Testis (tissue), 3 donors: Measurements from ENCODE around the gene FBLN2. TPM values are rescaled to one million over a fixed set of nuclear protein-coding genes. Genes with fewer than 3 reads are reported as not detected.

ENCODE experiments used
- DNase-seq: peaks from one replicate; pipeline ENCODE4 v3.0.0-alpha.2; 2019
- H3K27ac ChIP-seq, 2 donors: fragments of 200-600 bp; sonication (generic); one replicate each; pipeline ENCODE4 v1.5.1; 2019
- H3K27me3 ChIP-seq: fragments of 200-600 bp; sonication (generic); one replicate; pipeline ENCODE4 v1.5.1; 2019
- H3K36me3 ChIP-seq: fragments of 200-600 bp; sonication (generic); one replicate; pipeline ENCODE4 v1.5.1; 2017; ENCODE audit warnings: low read depth; ENCODE audit errors: missing control alignments
- H3K4me1 ChIP-seq: fragments of 200-600 bp; sonication (generic); one replicate; pipeline ENCODE4 v1.5.1; 2019
- H3K4me3 ChIP-seq, 2 donors: fragments of 200-600 bp; sonication (generic); one replicate each; pipeline ENCODE4 v1.5.1; 2017 to 2019
- H3K9me3 ChIP-seq: fragments of 200-600 bp; sonication (generic); one replicate; pipeline ENCODE4 v1.5.1; 2017
- POLR2A ChIP-seq: fragments of 450-650 bp; IDR thresholded peaks from one replicate; pipeline ENCODE4 v1.6.1; 2017; ENCODE audit warnings: antibody characterized with exemption, mild to moderate bottlenecking, moderate library complexity
- WGBS, 2 donors: methylation state at CpG; one replicate each; pipeline ENCODE4 v1.1.5; 2018; 5-methylcytosine and 5-hydroxymethylcytosine counted together
- intact Hi-C: fragments of 100-400 bp; cut with DNase I; formaldehyde crosslinking; loops from one replicate; pipeline ENCODE4 v1.15.1; 2023; ENCODE audit warnings: low total_unique reads
- polyA plus RNA-seq: library from polyadenylated mRNA; stranded (reverse); fragments of 350-450 nt; fragmentation: Illumina TruSeq; extraction: RNeasy Lipid Tissue Mini Kit (QIAGEN cat#74804); gene quantifications from one replicate; pipeline ENCODE4 v1.2.3, GENCODE V29; 2014; ENCODE audit warnings: low read depth, low replicate concordance; ENCODE audit not compliant: insufficient read depth
- total RNA-seq, 2 donors: library from RNA; depleted of rRNA; stranded (reverse); fragments of >200 nt; gene quantifications; one replicate each; pipeline ENCODE4 v1.2.3, GENCODE V29; 2016
- TF ChIP-seq, protein P1 (sequence below), 3 experiments: fragments of 450-650 bp in 2 of 3; fragments of 200-600 bp in 1 of 3; sonication (generic) in 1 of 3; IDR thresholded peaks; one replicate each; pipeline ENCODE4 v1.5.1; 2016 to 2019; ENCODE audit warnings: antibody characterized with exemption in 3 of 3, mild to moderate bottlenecking in 2 of 3, moderate library complexity in 1 of 3

The FBLN2 gene
- total and polyA plus RNA-seq, 3 donors from 2014 or later = 172 to 334 (median 248) TPM

DNA sequence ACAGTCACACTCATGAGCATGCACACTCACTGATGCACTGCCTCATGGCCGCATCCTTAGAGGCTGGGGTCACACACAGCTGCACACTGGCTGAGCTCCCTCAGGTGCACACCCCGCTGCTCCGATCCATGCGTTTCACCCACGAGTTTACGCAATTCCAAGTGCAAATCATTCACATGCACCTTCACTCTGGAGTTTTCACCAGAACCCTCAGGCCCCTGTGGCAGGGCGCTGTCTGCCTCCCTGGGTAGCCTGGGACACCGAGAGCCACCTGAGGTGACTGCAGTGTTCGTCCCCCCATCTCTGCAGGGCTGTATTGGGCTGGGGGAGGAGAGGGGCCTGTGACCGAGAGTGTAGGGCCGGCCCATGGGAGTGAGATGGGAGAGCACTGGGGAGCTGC, 134.8 kb downstream of the FBLN2 start:
- no peaks in the 10 kb centered on the region for H3K36me3 ChIP-seq
- no peaks in the 10 kb centered on the region for H3K4me1 ChIP-seq
- 92 to 95% methylated on average over 11 of the region's 11 CpGs for WGBS, 2 donors
- intact Hi-C loops = no loop called here
- H3K4me3 ChIP-seq = no peak overlapping the region
- no peak overlapping the region for H3K27ac ChIP-seq
- no peaks in the 10 kb centered on the region for H3K9me3 ChIP-seq
- H3K27me3 ChIP-seq = no peaks in the 10 kb centered on the region
- no peak for TF ChIP-seq POLR2A
- TF ChIP-seq, protein P1, sequence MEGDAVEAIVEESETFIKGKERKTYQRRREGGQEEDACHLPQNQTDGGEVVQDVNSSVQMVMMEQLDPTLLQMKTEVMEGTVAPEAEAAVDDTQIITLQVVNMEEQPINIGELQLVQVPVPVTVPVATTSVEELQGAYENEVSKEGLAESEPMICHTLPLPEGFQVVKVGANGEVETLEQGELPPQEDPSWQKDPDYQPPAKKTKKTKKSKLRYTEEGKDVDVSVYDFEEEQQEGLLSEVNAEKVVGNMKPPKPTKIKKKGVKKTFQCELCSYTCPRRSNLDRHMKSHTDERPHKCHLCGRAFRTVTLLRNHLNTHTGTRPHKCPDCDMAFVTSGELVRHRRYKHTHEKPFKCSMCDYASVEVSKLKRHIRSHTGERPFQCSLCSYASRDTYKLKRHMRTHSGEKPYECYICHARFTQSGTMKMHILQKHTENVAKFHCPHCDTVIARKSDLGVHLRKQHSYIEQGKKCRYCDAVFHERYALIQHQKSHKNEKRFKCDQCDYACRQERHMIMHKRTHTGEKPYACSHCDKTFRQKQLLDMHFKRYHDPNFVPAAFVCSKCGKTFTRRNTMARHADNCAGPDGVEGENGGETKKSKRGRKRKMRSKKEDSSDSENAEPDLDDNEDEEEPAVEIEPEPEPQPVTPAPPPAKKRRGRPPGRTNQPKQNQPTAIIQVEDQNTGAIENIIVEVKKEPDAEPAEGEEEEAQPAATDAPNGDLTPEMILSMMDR (IDR thresholded peaks at IDR 0.05) = no peak
- DNase-seq = no peak

DNA sequence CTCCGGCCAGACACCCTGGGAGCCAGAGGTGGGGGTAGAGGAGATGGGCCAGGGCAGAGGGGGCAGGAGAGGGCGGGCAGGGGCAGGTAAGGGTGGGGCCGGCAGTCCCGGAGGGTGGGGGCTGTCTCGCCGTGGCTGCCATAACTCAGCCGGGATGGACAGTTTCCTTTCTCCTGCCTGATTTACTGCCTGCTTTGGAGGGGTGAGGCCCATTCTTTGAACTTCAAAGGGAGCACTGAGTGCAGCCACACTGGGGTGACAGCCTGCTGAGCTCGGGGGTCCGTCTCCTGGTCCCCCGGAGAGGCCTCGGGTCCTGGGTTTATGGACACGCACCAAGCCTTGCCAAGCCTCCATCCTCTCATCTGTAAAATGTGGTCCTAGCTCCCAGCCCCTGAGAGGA, 135.4 kb downstream of the FBLN2 start:
- no peaks in the 10 kb centered on the region for H3K27me3 ChIP-seq
- TF ChIP-seq POLR2A = no peak
- H3K9me3 ChIP-seq = no peaks in the 10 kb centered on the region
- WGBS, 2 donors = 58 to 64% methylated on average over 10 to 12 of the region's 12 CpGs
- no peak overlapping the region for H3K4me3 ChIP-seq
- H3K4me1 ChIP-seq = no peaks in the 10 kb centered on the region
- intact Hi-C loops = no loop called here
- no peak for DNase-seq
- H3K36me3 ChIP-seq = no peaks in the 10 kb centered on the region
- H3K27ac ChIP-seq = no peak overlapping the region

DNA sequence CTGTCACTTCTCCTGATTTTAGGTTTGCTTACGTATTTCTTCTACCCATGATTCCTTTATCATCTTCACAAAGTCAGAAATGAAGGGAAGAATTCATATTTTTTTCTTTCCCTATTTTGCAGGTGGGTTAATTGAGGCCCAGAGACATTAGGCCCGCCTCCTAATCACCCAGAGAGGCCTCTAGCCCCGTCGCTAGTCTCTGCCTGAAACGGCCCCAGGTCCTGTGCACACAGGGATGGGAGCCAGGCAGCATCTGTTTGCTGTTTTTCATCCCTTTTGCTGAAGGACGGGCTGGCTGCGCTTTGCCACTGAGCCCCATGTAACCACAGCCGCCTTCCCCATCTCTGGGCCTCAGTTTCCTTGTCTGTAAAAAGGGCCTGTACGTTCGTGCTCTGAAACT, 135.9 kb downstream of the FBLN2 start:
- no peak overlapping the region for H3K4me3 ChIP-seq
- DNase-seq = no peak
- WGBS, 2 donors = 53 to 70% methylated on average over 10 of the region's 10 CpGs
- H3K27ac ChIP-seq = no peak overlapping the region
- H3K9me3 ChIP-seq = no peaks in the 10 kb centered on the region
- H3K27me3 ChIP-seq = no peaks in the 10 kb centered on the region
- H3K36me3 ChIP-seq = no peaks in the 10 kb centered on the region
- TF ChIP-seq, protein P1 (IDR thresholded peaks at IDR 0.05) = no peak
- TF ChIP-seq POLR2A = no peak
- H3K4me1 ChIP-seq = no peaks in the 10 kb centered on the region
- intact Hi-C loops = no loop called here

DNA sequence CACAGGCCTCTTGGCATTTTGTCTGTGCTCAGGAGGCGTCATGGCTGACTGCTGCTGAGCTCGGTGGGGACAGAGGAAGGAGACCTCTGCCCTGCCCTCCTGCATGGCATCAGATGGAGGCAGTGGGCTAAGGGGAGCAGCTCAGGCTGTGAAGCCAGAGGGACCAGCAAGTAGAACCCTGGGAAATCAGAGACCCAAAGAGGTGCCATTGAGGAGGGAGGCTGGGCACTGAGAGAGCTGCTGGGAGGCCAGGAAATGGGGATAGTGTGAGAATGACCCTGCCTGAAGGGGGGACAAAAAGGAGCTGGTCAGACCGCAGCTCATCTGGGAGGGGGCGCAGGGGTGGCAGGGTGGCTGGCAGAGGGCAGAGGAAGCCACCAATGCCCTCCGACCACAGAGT, 136.8 kb downstream of the FBLN2 start:
- TF ChIP-seq, protein P1 (IDR thresholded peaks at IDR 0.05) = no peak
- intact Hi-C loops = no loop called here
- Histone ChIP-seq H3K4me3 (no peak overlapping the region), H3K4me1 (no peaks in the 10 kb centered on the region), H3K36me3 (no peaks in the 10 kb centered on the region), H3K9me3 (no peaks in the 10 kb centered on the region), H3K27me3 (no peaks in the 10 kb centered on the region), H3K27ac (no peak overlapping the region)
- DNase-seq = no peak
- 80 to 94% methylated on average over 3 to 5 of the region's 5 CpGs for WGBS, 2 donors

- TF ChIP-seq, protein P1 (IDR thresholded peaks at IDR 0.05) = no peak
- no peak for TF ChIP-seq POLR2A
- Histone ChIP-seq H3K36me3 (no peaks in the 10 kb centered on the region), H3K27me3 (no peaks in the 10 kb centered on the region), H3K4me1 (no peaks in the 10 kb centered on the region), H3K4me3 (no peak overlapping the region), H3K27ac (no peak overlapping the region), H3K9me3 (no peaks in the 10 kb centered on the region)
- DNase-seq = no peak
- intact Hi-C loops = no loop called here
- WGBS, 2 donors = 64 to 76% methylated on average over 10 of the region's 10 CpGs
Observed at GRCh38 chr3:13686367-13687160, 137.6 kb downstream of the FBLN2 start.
